Astrocyte of the cerebellum (primary cell): Measurements from ENCODE around the gene ATRX.

Experiments used
- DNase-seq: peaks from one replicate; pipeline ENCODE4 v3.0.0-alpha.2; 2011; ENCODE audit warnings: low read depth
- H3K4me3 ChIP-seq: 2 replicates; pipeline ENCODE4 v1.5.1; 2011; ENCODE audit warnings: mild to moderate bottlenecking, low read depth, low read length, moderate library complexity
- in situ Hi-C: cut with HindIII; loops from 2 replicates; pipeline ENCODE4 v1.10.0; 2017; ENCODE audit warnings: low sequenced_read_pairs
- TF ChIP-seq, protein P1 (sequence below): IDR thresholded peaks from 2 replicates; pipeline ENCODE4 v1.5.1; 2012; ENCODE audit warnings: low read length, low read depth, moderate library complexity, mild to moderate bottlenecking; ENCODE audit errors: missing control alignments

Gene ATRX

DNA sequence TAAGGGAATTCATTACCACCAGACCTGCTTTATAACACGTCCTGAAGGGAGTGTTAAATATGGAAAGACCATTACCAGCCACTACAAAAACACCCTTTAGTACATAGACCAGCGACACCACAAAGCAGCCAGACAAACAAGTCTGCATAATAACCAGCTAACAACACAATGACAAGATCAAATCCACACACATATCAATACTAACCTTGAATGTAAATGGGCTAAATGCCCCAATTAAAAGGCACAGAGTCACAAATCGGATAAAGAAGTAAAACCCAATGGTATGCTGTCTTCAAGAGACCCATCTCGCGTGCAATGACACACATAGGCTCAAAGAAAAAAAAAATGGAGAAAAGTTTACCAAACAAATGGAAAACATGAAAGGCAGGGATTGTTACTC lies 302.0 kb downstream of the ATRX start:
- in situ Hi-C loops: no loop called here
- no peak overlapping the region for H3K4me3 ChIP-seq
- no peak for DNase-seq
- TF ChIP-seq, protein P1, sequence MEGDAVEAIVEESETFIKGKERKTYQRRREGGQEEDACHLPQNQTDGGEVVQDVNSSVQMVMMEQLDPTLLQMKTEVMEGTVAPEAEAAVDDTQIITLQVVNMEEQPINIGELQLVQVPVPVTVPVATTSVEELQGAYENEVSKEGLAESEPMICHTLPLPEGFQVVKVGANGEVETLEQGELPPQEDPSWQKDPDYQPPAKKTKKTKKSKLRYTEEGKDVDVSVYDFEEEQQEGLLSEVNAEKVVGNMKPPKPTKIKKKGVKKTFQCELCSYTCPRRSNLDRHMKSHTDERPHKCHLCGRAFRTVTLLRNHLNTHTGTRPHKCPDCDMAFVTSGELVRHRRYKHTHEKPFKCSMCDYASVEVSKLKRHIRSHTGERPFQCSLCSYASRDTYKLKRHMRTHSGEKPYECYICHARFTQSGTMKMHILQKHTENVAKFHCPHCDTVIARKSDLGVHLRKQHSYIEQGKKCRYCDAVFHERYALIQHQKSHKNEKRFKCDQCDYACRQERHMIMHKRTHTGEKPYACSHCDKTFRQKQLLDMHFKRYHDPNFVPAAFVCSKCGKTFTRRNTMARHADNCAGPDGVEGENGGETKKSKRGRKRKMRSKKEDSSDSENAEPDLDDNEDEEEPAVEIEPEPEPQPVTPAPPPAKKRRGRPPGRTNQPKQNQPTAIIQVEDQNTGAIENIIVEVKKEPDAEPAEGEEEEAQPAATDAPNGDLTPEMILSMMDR: no peak

DNA sequence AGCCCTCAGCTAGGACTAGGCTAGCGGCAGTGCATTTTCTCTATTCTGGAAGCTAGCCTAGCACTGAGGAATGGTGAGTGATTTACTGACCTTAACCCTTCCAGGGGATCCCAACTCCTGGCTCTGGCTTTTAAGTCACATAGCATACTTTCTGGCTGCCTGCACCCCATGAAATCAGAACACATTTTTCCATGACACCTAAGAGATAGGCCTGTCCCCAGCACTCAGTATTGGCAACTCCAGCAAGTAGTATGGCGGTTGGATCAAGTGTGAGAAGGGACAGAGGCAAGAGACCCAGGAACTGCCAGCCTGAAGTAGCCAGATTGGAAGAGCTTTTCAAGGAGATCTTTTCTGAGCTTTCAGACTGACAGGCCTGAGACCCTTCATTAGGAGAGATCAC lies 330.6 kb downstream of the ATRX start:
- no peak overlapping the region for H3K4me3 ChIP-seq
- DNase-seq: no peak
- TF ChIP-seq, protein P1: no peak
- in situ Hi-C loops: no loop called here
